Right lobe of liver (tissue), 4 donors: Measurements from ENCODE around the gene TNNT3.
"Not testable (repeated sequence)": the region's sequence is repeated elsewhere in the genome, so short reads cannot be mapped to it uniquely, and the experiment has no call there.

Experiments
- POLR2A ChIP-seq: fragments of 450-650 bp; IDR thresholded peaks from one replicate; pipeline ENCODE4 v1.6.1; 2017; ENCODE audit warnings: antibody characterized with exemption, mild to moderate bottlenecking
- TF ChIP-seq, protein P1 (sequence below), 4 donors: fragments of 200-600 bp in 3 of 4; fragments of 450-650 bp in 1 of 4; IDR thresholded peaks; one replicate each; pipeline versions ENCODE4 v1.5.1 to v1.8.0; 2016 to 2022; ENCODE audit warnings: antibody characterized with exemption in 4 of 4, mild to moderate bottlenecking in 2 of 4
- donor health status: DM: no; HTN: no; CAD: no.
- donor health status: DM: no; HTN: no; CAD: no.
- donor health status: DM: no; HTN: yes; CAD: no.

DNA sequence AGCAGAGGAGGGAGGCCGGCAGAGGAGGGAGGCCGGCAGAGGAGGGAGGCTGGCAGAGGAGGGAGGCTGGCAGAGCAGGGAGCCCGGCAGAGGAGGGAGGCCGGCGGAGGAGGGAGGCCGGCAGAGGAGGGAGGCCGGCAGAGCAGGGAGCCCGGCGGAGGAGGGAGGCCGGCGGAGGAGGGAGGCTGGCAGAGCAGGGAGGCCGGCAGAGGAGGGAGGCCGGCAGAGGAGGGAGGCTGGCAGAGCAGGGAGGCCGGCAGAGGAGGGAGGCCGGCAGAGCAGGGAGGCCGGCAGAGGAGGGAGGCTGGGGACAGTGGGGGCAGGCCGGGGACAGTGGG, 45.7 kb upstream of the TNNT3 start:
- TF ChIP-seq, protein P1, sequence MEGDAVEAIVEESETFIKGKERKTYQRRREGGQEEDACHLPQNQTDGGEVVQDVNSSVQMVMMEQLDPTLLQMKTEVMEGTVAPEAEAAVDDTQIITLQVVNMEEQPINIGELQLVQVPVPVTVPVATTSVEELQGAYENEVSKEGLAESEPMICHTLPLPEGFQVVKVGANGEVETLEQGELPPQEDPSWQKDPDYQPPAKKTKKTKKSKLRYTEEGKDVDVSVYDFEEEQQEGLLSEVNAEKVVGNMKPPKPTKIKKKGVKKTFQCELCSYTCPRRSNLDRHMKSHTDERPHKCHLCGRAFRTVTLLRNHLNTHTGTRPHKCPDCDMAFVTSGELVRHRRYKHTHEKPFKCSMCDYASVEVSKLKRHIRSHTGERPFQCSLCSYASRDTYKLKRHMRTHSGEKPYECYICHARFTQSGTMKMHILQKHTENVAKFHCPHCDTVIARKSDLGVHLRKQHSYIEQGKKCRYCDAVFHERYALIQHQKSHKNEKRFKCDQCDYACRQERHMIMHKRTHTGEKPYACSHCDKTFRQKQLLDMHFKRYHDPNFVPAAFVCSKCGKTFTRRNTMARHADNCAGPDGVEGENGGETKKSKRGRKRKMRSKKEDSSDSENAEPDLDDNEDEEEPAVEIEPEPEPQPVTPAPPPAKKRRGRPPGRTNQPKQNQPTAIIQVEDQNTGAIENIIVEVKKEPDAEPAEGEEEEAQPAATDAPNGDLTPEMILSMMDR (IDR thresholded peaks at IDR 0.05): not testable (repeated sequence)
- TF ChIP-seq POLR2A: not testable (repeated sequence)
